IMR-90 (cell line): ENCODE results near the gene VPREB3. TPM values are rescaled to one million over a fixed set of nuclear protein-coding genes. Genes with fewer than 3 reads are reported as not detected.

Experiments
- ATAC-seq: fragments of 200-7000 bp; cut with Tn5 transposase; 2 replicates; pipeline ENCODE4 v1.9.1; 2020; ENCODE audit warnings: low read depth, mild to moderate bottlenecking, moderate library complexity
- BruUV-seq: library from RNA; stranded (reverse); fragments of 400-500 nt; replicated peaks from 2 replicates; lab custom pipeline; 2021; lab: Mats Ljungman, UMichigan
- CTCF ChIA-PET: fragments of 300-600 bp; formaldehyde crosslinking; extraction: SDS; loops from one replicate; lab custom pipeline; 2021; ENCODE audit warnings: antibody characterized with exemption; lab: Yijun Ruan, JAX
- POLR2A ChIA-PET: fragments of 300-600 bp; sonication (Branson Sonifier 250); formaldehyde crosslinking; loops from one replicate; lab custom pipeline; 2022; ENCODE audit warnings: antibody characterized with exemption; ENCODE audit not compliant: unreplicated experiment; lab: Charles Lee
- DNase-seq: peaks from one replicate; pipeline ENCODE4 v3.0.0; 2013
- H2AFZ ChIP-seq: replicated peaks from 2 replicates; pipeline ENCODE3; 2013; ENCODE audit warnings: low read length, mild to moderate bottlenecking; ENCODE audit not compliant: poor library complexity
- H2AK5ac ChIP-seq: 2 replicates; pipeline ENCODE4 v1.6.1; 2013; ENCODE audit warnings: low read depth, low read length, inconsistent platforms
- H2AK9ac ChIP-seq: replicated peaks from 2 replicates; pipeline ENCODE3; 2013; ENCODE audit warnings: mild to moderate bottlenecking, low read depth, low read length, moderate library complexity; ENCODE audit not compliant: poor library complexity
- H2BK120ac ChIP-seq: 2 replicates; pipeline ENCODE4 v1.6.1; 2013; ENCODE audit warnings: low read depth, low read length, inconsistent platforms
- H2BK15ac ChIP-seq: 3 replicates; pipeline ENCODE4 v1.6.1; 2013; ENCODE audit warnings: low read depth, low read length, inconsistent platforms
- H2BK20ac ChIP-seq: 2 replicates; pipeline ENCODE4 v1.6.1; 2013; ENCODE audit warnings: low read depth, mild to moderate bottlenecking, inconsistent platforms, low read length, moderate library complexity
- H2BK5ac ChIP-seq: 2 replicates; pipeline ENCODE4 v1.6.1; 2013; ENCODE audit warnings: mild to moderate bottlenecking, low read depth, low read length, inconsistent platforms; ENCODE audit not compliant: poor library complexity, severe bottlenecking
- H3K14ac ChIP-seq: replicated peaks from 2 replicates; pipeline ENCODE4 v1.6.1; 2013; ENCODE audit warnings: low read depth, low read length, inconsistent platforms
- H3K18ac ChIP-seq: 2 replicates; pipeline ENCODE4 v1.6.1; 2013; ENCODE audit warnings: low read depth, low read length, control low read depth
- H3K23ac ChIP-seq: 2 replicates; pipeline ENCODE4 v1.6.1; 2013; ENCODE audit warnings: low read depth, low read length, inconsistent platforms
- H3K27ac ChIP-seq: 2 replicates; pipeline ENCODE4 v1.5.1; 2013; ENCODE audit warnings: mild to moderate bottlenecking, control low read depth, low read length; ENCODE audit not compliant: insufficient read depth
- H3K27me3 ChIP-seq: 2 replicates; pipeline ENCODE4 v1.6.1; 2013; ENCODE audit warnings: low read length; ENCODE audit not compliant: control insufficient read depth, insufficient read depth
- H3K36me3 ChIP-seq: 2 replicates; pipeline ENCODE4 v1.6.1; 2013; ENCODE audit warnings: low read length, mixed read lengths; ENCODE audit not compliant: control insufficient read depth, insufficient read depth
- H3K4ac ChIP-seq: 2 replicates; pipeline ENCODE4 v1.6.1; 2013; ENCODE audit warnings: low read depth, low read length, inconsistent platforms
- H3K4me1 ChIP-seq: 2 replicates; pipeline ENCODE4 v1.6.1; 2013; ENCODE audit warnings: low read length, mixed read lengths; ENCODE audit not compliant: control insufficient read depth, insufficient read depth
- H3K4me2 ChIP-seq: 2 replicates; pipeline ENCODE4 v1.6.1; 2013; ENCODE audit warnings: low read depth, mild to moderate bottlenecking, control low read depth, low read length, moderate library complexity
- H3K4me3 ChIP-seq: 2 replicates; pipeline ENCODE4 v1.5.1; 2013; ENCODE audit warnings: low read depth, mild to moderate bottlenecking, control low read depth, low read length, moderate library complexity; ENCODE audit not compliant: insufficient read depth
- H3K56ac ChIP-seq: 2 replicates; pipeline ENCODE4 v1.6.1; 2013; ENCODE audit warnings: low read length, inconsistent platforms; ENCODE audit not compliant: insufficient read depth; ENCODE audit errors: extremely low read depth
- H3K79me1 ChIP-seq, 2 experiments: 2 replicates each; pipeline ENCODE4 v1.6.1; 2013; ENCODE audit warnings: low read length in 2 of 2, inconsistent platforms in 1 of 2, low read depth in 1 of 2
- H3K9ac ChIP-seq: 2 replicates; pipeline ENCODE4 v1.6.1; 2013; ENCODE audit warnings: low read depth, low read length, control low read depth
- H3K9me1 ChIP-seq: 2 replicates; pipeline ENCODE4 v1.6.1; 2013; ENCODE audit warnings: low read length, inconsistent platforms; ENCODE audit not compliant: insufficient read depth
- H3K9me3 ChIP-seq: 2 replicates; pipeline ENCODE4 v1.6.1; 2013; ENCODE audit warnings: low read length; ENCODE audit not compliant: control insufficient read depth, insufficient read depth
- H4K20me1 ChIP-seq: 2 replicates; pipeline ENCODE4 v1.6.1; 2013; ENCODE audit warnings: low read length, inconsistent platforms; ENCODE audit not compliant: insufficient read depth
- H4K5ac ChIP-seq: 2 replicates; pipeline ENCODE4 v1.6.1; 2013; ENCODE audit warnings: mild to moderate bottlenecking, low read depth, low read length, control low read depth
- H4K8ac ChIP-seq, 2 experiments: 2 replicates each; pipeline ENCODE4 v1.6.1; 2013; ENCODE audit warnings: low read depth in 2 of 2, low read length in 2 of 2, control low read depth in 1 of 2, inconsistent platforms in 1 of 2
- H4K91ac ChIP-seq: 2 replicates; pipeline ENCODE4 v1.6.1; 2013; ENCODE audit warnings: low read depth, low read length, inconsistent platforms; ENCODE audit not compliant: insufficient read depth
- BHLHE40 ChIP-seq: fragments of 150-350 bp; IDR thresholded peaks from 2 replicates; pipeline ENCODE4 v1.6.1; 2016; ENCODE audit warnings: mild to moderate bottlenecking, low read depth, low read length
- MAZ ChIP-seq: IDR thresholded peaks from 2 replicates; pipeline ENCODE4 v1.6.1; 2012; ENCODE audit warnings: low read depth, mild to moderate bottlenecking, low read length, improper control_type of control experiment, moderate library complexity, borderline replicate concordance
- RCOR1 ChIP-seq: IDR thresholded peaks from 2 replicates; pipeline ENCODE4 v1.6.1; 2012; ENCODE audit warnings: mild to moderate bottlenecking, low read length, improper control_type of control experiment; ENCODE audit not compliant: insufficient replicate concordance
- WGBS, 2 experiments: methylation state at CpG; one replicate each; pipeline versions ENCODE4 v1.1.5 to v1.1.7; 2013; ENCODE audit warnings: missing lambda C conversion rate in 2 of 2; ENCODE audit not compliant: insufficient read length in 1 of 2; ENCODE audit errors: extremely low coverage in 2 of 2; 5-methylcytosine and 5-hydroxymethylcytosine counted together
- dilution Hi-C: fragments of 300-500 bp; cut with HindIII; formaldehyde crosslinking; loops from one replicate; pipeline ENCODE4 v1.14.3; 2018; ENCODE audit warnings: low sequenced_read_pairs; ENCODE audit not compliant: unreplicated experiment
- in situ Hi-C: fragments of 300-500 bp; cut with MboI; formaldehyde crosslinking; loops from 3 replicates; pipeline ENCODE4 v1.14.3; 2019; ENCODE audit warnings: low sequenced_read_pairs, inconsistent platforms, mixed read lengths
- intact Hi-C: fragments of 100-400 bp; cut with micrococcal nuclease; formaldehyde crosslinking; loops from 2 replicates; pipeline ENCODE4 v1.10.0; 2022
- polyA plus RNA-seq, 3 experiments: library from polyadenylated mRNA; depleted of rRNA; stranded (reverse); fragments of >200 nt; gene quantifications; 2 replicates each; pipeline ENCODE4 v1.2.3, GENCODE V29; 2012; ENCODE audit warnings: low replicate concordance in 1 of 3
- total RNA-seq: library from RNA; depleted of rRNA; stranded (reverse); fragments of >200 nt; gene quantifications from 2 replicates; pipeline ENCODE4 v1.2.3, GENCODE V29; 2012

VPREB3 gene
- total and polyA plus RNA-seq, 2 of the 4 experiments (the other 2 are of a cell fraction) = not detected

- Histone ChIP-seq H3K27me3 (no peaks in the 10 kb centered on the region), H4K20me1 (peaks cover 20% of the 10 kb centered on the region), H3K4me1 (peaks cover 25% of the 10 kb centered on the region), H3K4me3 (no peak overlapping the region), H3K4me2 (0 out of 2 replicates have a peak overlapping the region, but pooled peaks have one; percentile 31), H3K36me3 (no peaks in the 10 kb centered on the region), H4K8ac (peak overlapping the region in 1 of 2 experiments; percentile 46; a peak in 1 of 4 replicates), H3K9me1 (peaks cover 20% of the 10 kb centered on the region), H2BK120ac (peak overlapping the region; percentile 9), H4K5ac (no peak overlapping the region; the same call in 1 of the 2 replicates), H3K23ac (no peak overlapping the region), H3K79me1 (peaks cover 10 to 25% of the 10 kb centered on the region in 2 experiments), H2AFZ (peak overlapping the region; percentile 53), H3K14ac (no peak overlapping the region), H3K4ac (peak overlapping the region; percentile 45; the same call in 1 of the 2 replicates), H2BK15ac (no peak overlapping the region), H3K9me3 (no peaks in the 10 kb centered on the region), H3K9ac (no peak overlapping the region), H4K91ac (no peak overlapping the region), H2AK5ac (no peak overlapping the region; the same call in 1 of the 2 replicates), H3K18ac (no peak overlapping the region), H2BK20ac (peak overlapping the region; percentile 1), H2AK9ac (peak overlapping the region; percentile 2), H2BK5ac (no peak overlapping the region), H3K27ac (no peak overlapping the region), H3K56ac (no peak overlapping the region)
- ATAC-seq (0 out of 2 replicates have a peak, but pooled peaks have one; percentile 7), DNase-seq (peak; percentile 41)
- ChIA-PET CTCF (interaction anchor here (1.0 kb wide), 1 partner anchor 10 kb away, joined by 3 read pairs; no protein-coding TSS in a partner anchor), POLR2A (interaction anchor here (0.6 kb wide), 1 partner anchor 12 kb away, joined by 4 read pairs; no protein-coding TSS in a partner anchor)
- TF ChIP-seq MAZ (no peak), BHLHE40 (peak; percentile 52; the same call in 1 of the 2 replicates), RCOR1 (no peak)
- WGBS, 2 experiments = no CpG with 5 or more reads among the region's 8 CpGs
- in situ Hi-C loops (no loop called here), intact Hi-C loops (no loop called here), dilution Hi-C loops (no loop called here)
- no TSS peak for BruUV-seq
Measured at GRCh38 chr22:23784215-23784732, 30.0 kb upstream of the VPREB3 start.
